Measurements from ENCODE around the gene PPL. TPM values are rescaled to one million over a fixed set of nuclear protein-coding genes. Genes with fewer than 3 reads are reported as not detected.

The PPL gene
- total and polyA plus RNA-seq, 2 of the 13 experiments (the other 11 are each of a cell fraction or from before 2014, with no cell fraction given), result 5.7 to 6.6 TPM

- no peak for TF ChIP-seq AFF4 (CRISPR knock-in tag; IDR thresholded peaks at IDR 0.05)
- no peak for TF ChIP-seq NCOA1 (CRISPR knock-in tag; IDR thresholded peaks at IDR 0.05)
- TF ChIP-seq HNRNPL (IDR thresholded peaks at IDR 0.05; ENCODE audit: low read depth, low read length), result peak; percentile 99
- no peak for TF ChIP-seq KDM1A (CRISPR knock-in tag; IDR thresholded peaks at IDR 0.05)
- no peak for TF ChIP-seq ZFP36L1 (CRISPR knock-in tag; IDR thresholded peaks at IDR 0.05)
- no peak for TF ChIP-seq HNF4G (IDR thresholded peaks at IDR 0.05; ENCODE audit: borderline replicate concordance, low read depth, low read length)
- no peak; the same call in 1 of the 2 replicates for TF ChIP-seq HNF4G (CRISPR knock-in tag; IDR thresholded peaks at IDR 0.05; ENCODE audit: borderline replicate concordance, low read depth)
- peak; percentile 43; the same call in 1 of the 2 replicates for TF ChIP-seq SAFB2 (CRISPR knock-in tag; IDR thresholded peaks at IDR 0.05; ENCODE audit: borderline replicate concordance, low read depth)
- TF ChIP-seq ZNF260 (CRISPR knock-in tag; IDR thresholded peaks at IDR 0.05; ENCODE audit: borderline replicate concordance, low read depth), result no peak
- TF ChIP-seq ZNF792 (CRISPR knock-in tag; IDR thresholded peaks at IDR 0.05), result peak; percentile 79
- 0 out of 2 replicates have a peak, but pooled peaks have one; percentile 33 for TF ChIP-seq ATF7-NPFF (CRISPR knock-in tag; IDR thresholded peaks at IDR 0.05; ENCODE audit: low read depth)
- peak; percentile 79; the same call in 1 of the 2 replicates for TF ChIP-seq TRAFD1 (CRISPR knock-in tag; IDR thresholded peaks at IDR 0.05; ENCODE audit: borderline replicate concordance)
- peak; percentile 96 for TF ChIP-seq ARID5B (CRISPR knock-in tag; IDR thresholded peaks at IDR 0.05)
- no peak for TF ChIP-seq TCF7L2 (IDR thresholded peaks at IDR 0.05; ENCODE audit: low read depth, low read length)
- TF ChIP-seq CC2D1A (CRISPR knock-in tag; IDR thresholded peaks at IDR 0.05), result no peak
- 0 out of 2 replicates have a peak, but pooled peaks have one; percentile 39 for TF ChIP-seq WIZ (CRISPR knock-in tag; IDR thresholded peaks at IDR 0.05)
- TF ChIP-seq RBM22 (optimal IDR thresholded peaks at IDR 0.05; ENCODE audit: low read length), result no peak
- TF ChIP-seq ZNF567 (CRISPR knock-in tag; IDR thresholded peaks at IDR 0.05; ENCODE audit: borderline replicate concordance), result no peak
- TF ChIP-seq GPN1 (CRISPR knock-in tag; IDR thresholded peaks at IDR 0.05; ENCODE audit: borderline replicate concordance), result no peak
These were observed 7.7 kb upstream of the PPL start (continued) for GRCh38 chr16:4944333-4945281.

All from HepG2 (cell line).